Loucy (cell line): Measurements from ENCODE around the gene ASB4.

Experiments used
- H2AFZ ChIP-seq: fragments of 200-600 bp; sonication (generic); 2 replicates; pipeline ENCODE4 v1.6.0; 2016; ENCODE audit warnings: antibody characterized with exemption, mild to moderate bottlenecking, low read length, moderate library complexity
- H3F3A ChIP-seq: fragments of 200-600 bp; 2 replicates; pipeline ENCODE4 v1.6.0; 2016; ENCODE audit warnings: antibody characterized with exemption, low read depth, mild to moderate bottlenecking
- H3K27me3 ChIP-seq: fragments of 200-600 bp; sonication (generic); 2 replicates; pipeline ENCODE4 v1.6.1; 2014; ENCODE audit warnings: low read length, mild to moderate bottlenecking; ENCODE audit not compliant: insufficient read depth, poor library complexity, severe bottlenecking
- H3K36me3 ChIP-seq: fragments of 200-600 bp; sonication (generic); 2 replicates; pipeline ENCODE4 v1.6.1; 2016; ENCODE audit warnings: low read length; ENCODE audit not compliant: insufficient read depth
- H3K4me1 ChIP-seq: fragments of 200-600 bp; sonication (generic); 2 replicates; pipeline ENCODE4 v1.5.1; 2014; ENCODE audit warnings: low read length, mild to moderate bottlenecking; ENCODE audit not compliant: insufficient read depth, poor library complexity, severe bottlenecking
- H3K4me2 ChIP-seq: fragments of 200-600 bp; sonication (generic); 2 replicates; pipeline ENCODE4 v1.6.0; 2014; ENCODE audit warnings: antibody characterized with exemption, low read length, low read depth, mild to moderate bottlenecking; ENCODE audit not compliant: poor library complexity, severe bottlenecking
- H3K4me3 ChIP-seq: fragments of 200-600 bp; sonication (generic); 2 replicates; pipeline ENCODE4 v1.5.1; 2014; ENCODE audit warnings: low read length, mild to moderate bottlenecking, mixed read lengths; ENCODE audit not compliant: poor library complexity, severe bottlenecking
- H3K79me2 ChIP-seq: fragments of 200-600 bp; sonication (generic); 2 replicates; pipeline ENCODE4 v1.6.1; 2014; ENCODE audit warnings: low read length; ENCODE audit not compliant: insufficient read depth
- H3K9ac ChIP-seq: fragments of 200-600 bp; sonication (generic); 2 replicates; pipeline ENCODE4 v1.6.0; 2014; ENCODE audit warnings: mild to moderate bottlenecking, low read depth, low read length, moderate library complexity; ENCODE audit not compliant: poor library complexity, severe bottlenecking
- H3K9me2 ChIP-seq: fragments of 200-600 bp; sonication (generic); replicated peaks from 2 replicates; pipeline ENCODE4 v1.6.1; 2016; ENCODE audit warnings: low read depth, low read length, mixed read lengths
- H3K9me3 ChIP-seq: fragments of 200-600 bp; sonication (generic); 2 replicates; pipeline ENCODE4 v1.6.1; 2014; ENCODE audit warnings: mild to moderate bottlenecking, antibody characterized with exemption, low read length, low read depth; ENCODE audit not compliant: insufficient read depth
- H4K20me1 ChIP-seq: fragments of 200-600 bp; sonication (generic); 2 replicates; pipeline ENCODE4 v1.6.0; 2014; ENCODE audit warnings: antibody characterized with exemption, low read length, mild to moderate bottlenecking; ENCODE audit not compliant: insufficient read depth, poor library complexity, severe bottlenecking
- EZH2phosphoT487 ChIP-seq: fragments of 200-600 bp; IDR thresholded peaks from 2 replicates; pipeline ENCODE4 v1.6.1; 2018; ENCODE audit warnings: antibody characterized with exemption, mild to moderate bottlenecking, moderate library complexity, borderline replicate concordance
- TF ChIP-seq, protein P1 (sequence below): fragments of 200-600 bp; sonication (generic); conservative IDR thresholded peaks from 2 replicates; pipeline ENCODE4 v1.5.1; 2014; ENCODE audit warnings: mild to moderate bottlenecking, antibody characterized with exemption, low read length

Gene ASB4

DNA sequence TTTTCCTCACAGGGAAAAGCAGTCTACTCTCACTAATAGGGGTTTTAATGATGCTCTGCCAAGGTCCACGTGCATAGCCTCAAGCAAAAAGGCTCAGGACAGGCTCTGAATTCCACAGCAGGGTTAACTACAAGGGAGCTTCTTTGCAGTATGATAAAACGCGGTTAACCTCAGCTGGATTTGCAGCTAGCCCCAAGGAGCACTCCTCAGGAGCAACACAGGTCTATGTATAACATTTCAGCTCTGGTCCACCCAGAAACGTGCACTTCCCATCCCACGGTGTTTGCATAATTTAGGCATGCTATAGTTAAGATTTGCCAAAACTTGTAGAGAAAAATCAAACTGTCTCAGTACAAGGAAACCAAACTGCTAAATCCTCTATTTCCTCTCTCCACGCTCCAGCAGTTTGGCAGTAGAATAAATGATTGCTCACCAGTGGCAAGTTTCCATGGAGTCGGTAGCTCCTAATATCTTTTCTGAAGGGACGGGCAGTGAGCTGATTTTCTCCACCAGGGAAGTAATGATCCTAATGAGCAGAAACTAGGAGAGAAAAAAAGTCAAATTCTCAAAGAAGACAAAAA, 13.1 kb upstream of the ASB4 start:
- H4K20me1 ChIP-seq: no peaks in the 10 kb centered on the region
- no peak overlapping the region for H3K4me3 ChIP-seq
- H3K4me1 ChIP-seq: peaks cover 32% of the 10 kb centered on the region
- no peaks in the 10 kb centered on the region for H3F3A ChIP-seq
- H3K9ac ChIP-seq: no peak overlapping the region
- H2AFZ ChIP-seq: no peak overlapping the region
- no peaks in the 10 kb centered on the region for H3K9me2 ChIP-seq
- H3K79me2 ChIP-seq: no peaks in the 10 kb centered on the region
- no peaks in the 10 kb centered on the region for H3K27me3 ChIP-seq
- H3K36me3 ChIP-seq: no peaks in the 10 kb centered on the region
- H3K4me2 ChIP-seq: no peak overlapping the region
- TF ChIP-seq EZH2phosphoT487: no peak
- TF ChIP-seq, protein P1, sequence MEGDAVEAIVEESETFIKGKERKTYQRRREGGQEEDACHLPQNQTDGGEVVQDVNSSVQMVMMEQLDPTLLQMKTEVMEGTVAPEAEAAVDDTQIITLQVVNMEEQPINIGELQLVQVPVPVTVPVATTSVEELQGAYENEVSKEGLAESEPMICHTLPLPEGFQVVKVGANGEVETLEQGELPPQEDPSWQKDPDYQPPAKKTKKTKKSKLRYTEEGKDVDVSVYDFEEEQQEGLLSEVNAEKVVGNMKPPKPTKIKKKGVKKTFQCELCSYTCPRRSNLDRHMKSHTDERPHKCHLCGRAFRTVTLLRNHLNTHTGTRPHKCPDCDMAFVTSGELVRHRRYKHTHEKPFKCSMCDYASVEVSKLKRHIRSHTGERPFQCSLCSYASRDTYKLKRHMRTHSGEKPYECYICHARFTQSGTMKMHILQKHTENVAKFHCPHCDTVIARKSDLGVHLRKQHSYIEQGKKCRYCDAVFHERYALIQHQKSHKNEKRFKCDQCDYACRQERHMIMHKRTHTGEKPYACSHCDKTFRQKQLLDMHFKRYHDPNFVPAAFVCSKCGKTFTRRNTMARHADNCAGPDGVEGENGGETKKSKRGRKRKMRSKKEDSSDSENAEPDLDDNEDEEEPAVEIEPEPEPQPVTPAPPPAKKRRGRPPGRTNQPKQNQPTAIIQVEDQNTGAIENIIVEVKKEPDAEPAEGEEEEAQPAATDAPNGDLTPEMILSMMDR: no peak
- H3K9me3 ChIP-seq: no peaks in the 10 kb centered on the region

DNA sequence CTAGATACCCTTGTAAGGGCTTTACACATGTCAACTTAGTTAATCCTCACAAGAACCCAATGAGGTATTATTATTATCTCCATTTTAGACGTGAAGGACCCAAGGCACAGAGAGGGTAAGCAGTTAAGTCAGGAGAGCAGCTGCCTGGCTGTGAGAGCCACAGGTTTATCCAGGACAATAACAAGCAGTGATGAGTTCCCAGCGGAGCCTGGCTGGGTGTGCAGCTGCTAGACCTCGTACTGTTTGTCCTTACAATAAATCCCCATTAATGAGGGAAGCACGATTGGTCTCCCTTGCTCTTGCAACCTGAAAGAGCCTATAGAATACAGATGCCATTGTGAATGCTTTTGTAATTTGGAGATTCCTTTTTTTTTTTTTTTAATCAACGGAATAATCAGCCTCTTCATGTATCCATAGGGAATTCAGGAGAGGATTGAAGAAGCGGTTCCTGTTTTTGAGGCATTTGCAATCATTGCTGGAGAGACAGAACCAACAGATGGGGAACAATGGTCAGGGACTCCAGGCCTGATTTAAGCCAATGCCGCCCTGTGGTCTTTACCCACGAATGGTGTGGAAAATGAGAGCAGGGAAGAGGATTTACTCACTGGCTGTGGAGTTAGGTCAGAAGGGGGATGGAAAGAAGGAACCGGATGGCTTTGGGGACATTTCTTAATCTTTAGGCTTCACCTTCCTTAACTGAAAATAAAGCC, 12.3 kb upstream of the ASB4 start:
- H3K4me2 ChIP-seq: no peak overlapping the region
- no peaks in the 10 kb centered on the region for H4K20me1 ChIP-seq
- H3F3A ChIP-seq: no peaks in the 10 kb centered on the region
- no peaks in the 10 kb centered on the region for H3K27me3 ChIP-seq
- H3K9me3 ChIP-seq: no peaks in the 10 kb centered on the region
- peaks cover 39% of the 10 kb centered on the region for H3K4me1 ChIP-seq
- H3K9ac ChIP-seq: no peak overlapping the region
- no peaks in the 10 kb centered on the region for H3K36me3 ChIP-seq
- no peaks in the 10 kb centered on the region for H3K79me2 ChIP-seq
- no peak overlapping the region for H3K4me3 ChIP-seq
- H3K9me2 ChIP-seq: no peaks in the 10 kb centered on the region
- no peak overlapping the region for H2AFZ ChIP-seq
- TF ChIP-seq EZH2phosphoT487: no peak
- TF ChIP-seq, protein P1: no peak

DNA sequence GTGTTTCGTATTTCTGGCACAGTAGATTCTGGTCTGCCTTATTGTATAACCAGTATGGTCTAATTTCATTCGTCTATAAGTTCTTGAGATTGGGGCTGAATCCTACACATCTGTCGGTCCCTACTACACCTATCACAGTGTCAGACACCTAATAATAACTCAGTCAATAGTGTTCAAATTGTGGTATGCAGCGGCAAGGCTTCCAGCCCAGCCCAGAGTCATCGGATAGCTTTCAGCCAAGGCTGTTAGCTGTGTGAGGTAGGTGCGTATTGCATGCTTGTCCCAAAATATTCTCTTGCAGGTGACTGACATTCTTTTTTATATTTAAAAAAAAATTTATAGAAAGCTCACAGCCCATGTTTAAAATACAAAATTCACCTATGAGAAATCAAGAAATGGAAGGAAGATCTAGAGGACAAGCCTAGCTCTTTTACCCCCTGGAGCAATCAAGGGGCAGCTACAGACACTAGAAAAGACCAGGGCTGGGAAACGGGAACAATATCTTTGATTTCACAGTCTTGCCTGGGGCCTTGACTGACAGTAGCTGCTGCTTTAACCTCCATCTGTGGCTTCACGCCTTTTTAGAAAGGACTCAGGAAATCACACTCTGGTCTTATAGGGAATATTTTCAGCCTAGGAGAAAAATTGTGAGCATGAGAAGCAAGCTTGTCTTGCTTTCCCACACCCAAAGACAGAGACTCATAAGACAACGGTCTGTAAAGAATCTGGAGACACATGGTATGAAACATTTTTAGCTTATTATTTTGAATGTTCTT, 9.5 kb upstream of the ASB4 start:
- Histone ChIP-seq H3K4me2 (peak overlapping the region; percentile 21), H2AFZ (peak overlapping the region; percentile 70)

More for the DNA sequence above, 9.5 kb upstream of the ASB4 start:
- Histone ChIP-seq H3K36me3 (no peaks in the 10 kb centered on the region), H3K4me1 (peaks cover 24% of the 10 kb centered on the region), H3K9ac (no peak overlapping the region), H3K79me2 (no peaks in the 10 kb centered on the region), H3K9me3 (no peaks in the 10 kb centered on the region), H3K9me2 (no peaks in the 10 kb centered on the region), H4K20me1 (no peaks in the 10 kb centered on the region), H3K4me3 (no peak overlapping the region), H3F3A (0 out of 2 replicates have a peak, but pooled peaks cover 3% of the 10 kb centered on the region), H3K27me3 (no peaks in the 10 kb centered on the region)
- TF ChIP-seq, protein P1: no peak
- TF ChIP-seq EZH2phosphoT487: no peak
